Measurements from ENCODE around the gene POFUT2. TPM values are rescaled to one million over a fixed set of nuclear protein-coding genes. Genes with fewer than 3 reads are reported as not detected.

POFUT2 gene
- total RNA-seq, 1 experiment from 2014 or later, result 28.2 TPM

DNA sequence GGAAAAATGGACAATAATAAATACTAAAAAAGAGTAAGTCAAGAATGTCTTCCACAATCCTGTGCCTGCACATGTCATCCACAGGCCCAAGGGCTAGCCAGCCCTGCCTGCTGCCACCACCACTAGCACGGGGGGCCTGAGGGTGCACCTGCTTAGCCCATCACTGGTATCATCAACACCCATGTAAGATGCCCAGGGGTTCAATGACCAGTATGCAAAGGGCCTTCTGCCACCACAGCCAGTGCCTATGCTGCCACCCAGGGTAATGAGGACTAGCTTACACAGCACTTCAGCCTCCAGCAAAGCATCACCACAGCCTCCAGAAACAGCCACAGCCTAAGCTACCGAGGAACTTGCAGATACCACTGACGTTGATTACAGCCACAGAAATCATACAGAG lies 46.3 kb downstream of the POFUT2 start:
- no peaks in the 10 kb centered on the region for H3K4me1 ChIP-seq (ENCODE audit: insufficient read depth, low read length)
- no TSS peak for BruUV-seq (replicated peaks)
- no peak overlapping the region for H3K4me3 ChIP-seq (ENCODE audit: low read length)
- no peaks in the 10 kb centered on the region for H3K9me2 ChIP-seq (replicated peaks; ENCODE audit: low read length)
- intact Hi-C loops (cut with micrococcal nuclease), result no loop called here
- no peaks in the 10 kb centered on the region for H4K20me1 ChIP-seq (ENCODE audit: low read length)
- DNase-seq (no peak), ATAC-seq (no peak)
- no peaks in the 10 kb centered on the region for H3F3A ChIP-seq (ENCODE audit: low read length, unreplicated experiment)
- no peaks in the 10 kb centered on the region for H3K27me3 ChIP-seq (ENCODE audit: low read length)
- no peaks in the 10 kb centered on the region for H3K36me3 ChIP-seq (ENCODE audit: low read depth, low read length)
- no peak overlapping the region for H3K9ac ChIP-seq (ENCODE audit: low read length)
- H3K79me2 ChIP-seq (ENCODE audit: low read length), result no peaks in the 10 kb centered on the region
- no peak for TF ChIP-seq EZH2 (IDR thresholded peaks at IDR 0.05; ENCODE audit: low read length, unreplicated experiment)
- TF ChIP-seq EZH2phosphoT487 (IDR thresholded peaks at IDR 0.05; ENCODE audit: borderline replicate concordance, low read length), result no peak
- TF ChIP-seq, protein P1, sequence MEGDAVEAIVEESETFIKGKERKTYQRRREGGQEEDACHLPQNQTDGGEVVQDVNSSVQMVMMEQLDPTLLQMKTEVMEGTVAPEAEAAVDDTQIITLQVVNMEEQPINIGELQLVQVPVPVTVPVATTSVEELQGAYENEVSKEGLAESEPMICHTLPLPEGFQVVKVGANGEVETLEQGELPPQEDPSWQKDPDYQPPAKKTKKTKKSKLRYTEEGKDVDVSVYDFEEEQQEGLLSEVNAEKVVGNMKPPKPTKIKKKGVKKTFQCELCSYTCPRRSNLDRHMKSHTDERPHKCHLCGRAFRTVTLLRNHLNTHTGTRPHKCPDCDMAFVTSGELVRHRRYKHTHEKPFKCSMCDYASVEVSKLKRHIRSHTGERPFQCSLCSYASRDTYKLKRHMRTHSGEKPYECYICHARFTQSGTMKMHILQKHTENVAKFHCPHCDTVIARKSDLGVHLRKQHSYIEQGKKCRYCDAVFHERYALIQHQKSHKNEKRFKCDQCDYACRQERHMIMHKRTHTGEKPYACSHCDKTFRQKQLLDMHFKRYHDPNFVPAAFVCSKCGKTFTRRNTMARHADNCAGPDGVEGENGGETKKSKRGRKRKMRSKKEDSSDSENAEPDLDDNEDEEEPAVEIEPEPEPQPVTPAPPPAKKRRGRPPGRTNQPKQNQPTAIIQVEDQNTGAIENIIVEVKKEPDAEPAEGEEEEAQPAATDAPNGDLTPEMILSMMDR (conservative IDR thresholded peaks at IDR 0.05; ENCODE audit: low read depth, low read length), result no peak
- H3K4me2 ChIP-seq (ENCODE audit: low read length), result no peak overlapping the region
- ChIA-PET POLR2A (ENCODE audit: unreplicated experiment) (no interaction called here), CTCF (no interaction called here)
- no peak overlapping the region for H2AFZ ChIP-seq (ENCODE audit: low read length)
- peaks cover 8% of the 10 kb centered on the region for H3K9me3 ChIP-seq (ENCODE audit: low read length)
- H3K27ac ChIP-seq (ENCODE audit: low read length), result no peak overlapping the region

DNA sequence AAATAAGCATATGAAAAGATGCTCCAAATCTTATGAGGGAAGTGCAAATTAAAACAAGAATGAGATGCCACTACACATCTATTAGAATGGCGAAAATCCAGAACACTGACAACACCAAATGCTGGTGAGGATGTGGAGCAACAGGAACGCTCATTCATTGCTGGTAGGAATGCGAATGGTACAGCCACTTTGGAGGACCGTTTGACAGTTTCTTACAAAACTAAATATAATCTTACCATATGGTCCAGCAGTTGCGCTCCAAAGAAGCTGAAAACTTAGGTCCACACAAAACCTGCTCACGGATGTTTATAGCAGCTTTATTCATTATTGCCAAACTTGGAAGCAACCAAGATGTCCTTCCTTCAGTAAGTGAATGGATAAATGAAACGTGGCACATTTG lies 50.3 kb downstream of the POFUT2 start:
- Histone ChIP-seq H3K4me1 (ENCODE audit: insufficient read depth, low read length) (no peaks in the 10 kb centered on the region), H4K20me1 (ENCODE audit: low read length) (no peaks in the 10 kb centered on the region), H3F3A (ENCODE audit: low read length, unreplicated experiment) (no peaks in the 10 kb centered on the region), H3K27me3 (ENCODE audit: low read length) (no peaks in the 10 kb centered on the region), H3K4me2 (ENCODE audit: low read length) (no peak overlapping the region), H3K27ac (ENCODE audit: low read length) (no peak overlapping the region), H3K9ac (ENCODE audit: low read length) (no peak overlapping the region), H3K36me3 (ENCODE audit: low read depth, low read length) (no peaks in the 10 kb centered on the region), H3K4me3 (ENCODE audit: low read length) (no peak overlapping the region), H2AFZ (ENCODE audit: low read length) (no peak overlapping the region), H3K9me2 (replicated peaks; ENCODE audit: low read length) (no peaks in the 10 kb centered on the region), H3K79me2 (ENCODE audit: low read length) (no peaks in the 10 kb centered on the region), H3K9me3 (ENCODE audit: low read length) (no peaks in the 10 kb centered on the region)
- intact Hi-C loops (cut with micrococcal nuclease), result no loop called here
- DNase-seq (no peak), ATAC-seq (no peak)
- TF ChIP-seq, protein P1 (conservative IDR thresholded peaks at IDR 0.05; ENCODE audit: low read depth, low read length), result no peak
- TF ChIP-seq EZH2phosphoT487 (IDR thresholded peaks at IDR 0.05; ENCODE audit: borderline replicate concordance, low read length), result no peak
- TF ChIP-seq EZH2 (IDR thresholded peaks at IDR 0.05; ENCODE audit: low read length, unreplicated experiment), result no peak
- no TSS peak for BruUV-seq (replicated peaks)
- CTCF ChIA-PET, result no interaction called here
- POLR2A ChIA-PET (ENCODE audit: unreplicated experiment), result no interaction called here

DNA sequence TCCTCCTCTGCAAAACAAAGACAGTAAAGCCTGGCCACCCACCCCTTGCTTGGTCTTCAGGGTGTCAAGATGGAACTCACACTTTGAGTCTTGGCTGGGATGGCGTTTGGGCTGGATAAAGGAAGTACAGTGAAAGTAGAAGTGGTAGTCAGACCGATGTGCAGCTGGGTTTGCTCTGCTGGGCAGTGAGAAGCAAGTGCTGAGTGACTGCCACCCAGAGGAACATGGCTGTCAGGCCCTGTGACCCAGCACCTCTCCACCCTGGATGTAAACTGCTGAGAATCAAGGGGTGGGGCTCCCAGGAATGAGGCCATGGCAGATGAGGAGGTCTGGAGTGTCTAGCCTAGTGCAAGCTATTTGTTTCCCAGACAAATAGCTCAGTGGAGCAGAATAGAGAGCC lies 51.2 kb downstream of the POFUT2 start:
- Histone ChIP-seq H3K9me2 (replicated peaks; ENCODE audit: low read length) (no peaks in the 10 kb centered on the region), H3K9me3 (ENCODE audit: low read length) (no peaks in the 10 kb centered on the region), H3K4me2 (ENCODE audit: low read length) (no peak overlapping the region), H2AFZ (ENCODE audit: low read length) (no peak overlapping the region), H3K4me1 (ENCODE audit: insufficient read depth, low read length) (no peaks in the 10 kb centered on the region), H3K79me2 (ENCODE audit: low read length) (no peaks in the 10 kb centered on the region), H3F3A (ENCODE audit: low read length, unreplicated experiment) (no peaks in the 10 kb centered on the region), H3K9ac (ENCODE audit: low read length) (no peak overlapping the region), H3K27ac (ENCODE audit: low read length) (no peak overlapping the region), H3K4me3 (ENCODE audit: low read length) (no peak overlapping the region), H3K27me3 (ENCODE audit: low read length) (no peaks in the 10 kb centered on the region), H3K36me3 (ENCODE audit: low read depth, low read length) (no peaks in the 10 kb centered on the region), H4K20me1 (ENCODE audit: low read length) (no peaks in the 10 kb centered on the region)
- POLR2A ChIA-PET (ENCODE audit: unreplicated experiment), result no interaction called here
- CTCF ChIA-PET, result interaction anchor here (0.7 to 1.2 kb wide), 2 partner anchors 79 to 96 kb away, joined by 3 to 4 read pairs; no protein-coding TSS in a partner anchor
- BruUV-seq (replicated peaks), result no TSS peak
- ATAC-seq (peak; percentile 64), DNase-seq (peak; percentile 19)
- TF ChIP-seq EZH2phosphoT487 (IDR thresholded peaks at IDR 0.05; ENCODE audit: borderline replicate concordance, low read length) (no peak), EZH2 (IDR thresholded peaks at IDR 0.05; ENCODE audit: low read length, unreplicated experiment) (no peak)
- TF ChIP-seq, protein P1 (conservative IDR thresholded peaks at IDR 0.05; ENCODE audit: low read depth, low read length), result peak; percentile 22; the same call in 1 of the 2 replicates
- intact Hi-C loops (cut with micrococcal nuclease), result loop anchor here (1.0 kb wide), 1 partner anchor 96 kb away; no protein-coding TSS in a partner anchor

All from PC-3 (cell line).